Glutamatergic neuron (in vitro differentiated cells): ENCODE data around the gene ALKBH4. TPM values are rescaled to one million over a fixed set of nuclear protein-coding genes. Genes with fewer than 3 reads are reported as not detected.

ENCODE experiments used
- DNase-seq: peaks from one replicate; pipeline ENCODE4 v3.0.0; 2022
- H3K27ac Mint-ChIP-seq: one replicate; pipeline ENCODE4 v1.8.0; 2020; ENCODE audit warnings: mild to moderate bottlenecking, mixed read lengths, inconsistent platforms; ENCODE audit not compliant: unreplicated experiment
- H3K27me3 Mint-ChIP-seq: one replicate; pipeline ENCODE4 v1.8.0; 2020; ENCODE audit warnings: mild to moderate bottlenecking, moderate library complexity, mixed read lengths, inconsistent platforms; ENCODE audit not compliant: unreplicated experiment
- H3K36me3 Mint-ChIP-seq: one replicate; pipeline ENCODE4 v1.8.0; 2020; ENCODE audit warnings: mild to moderate bottlenecking, mixed read lengths, inconsistent platforms; ENCODE audit not compliant: unreplicated experiment
- H3K4me1 Mint-ChIP-seq: one replicate; pipeline ENCODE4 v1.8.0; 2020; ENCODE audit warnings: mild to moderate bottlenecking, low read depth, mixed read lengths, inconsistent platforms; ENCODE audit not compliant: unreplicated experiment
- H3K4me3 Mint-ChIP-seq: one replicate; pipeline ENCODE4 v1.8.0; 2020; ENCODE audit warnings: mild to moderate bottlenecking, mixed read lengths, inconsistent platforms; ENCODE audit not compliant: unreplicated experiment
- H3K9me3 Mint-ChIP-seq: one replicate; pipeline ENCODE4 v1.8.0; 2020; ENCODE audit warnings: mild to moderate bottlenecking, moderate library complexity, mixed read lengths, inconsistent platforms; ENCODE audit not compliant: unreplicated experiment
- microRNA-seq: library from miRNA; unstranded; fragments of <30 nt; microRNA quantifications from one replicate; pipeline ENCODE4, GENCODE V29; 2020; ENCODE audit not compliant: unreplicated experiment
- total RNA-seq: library from RNA; stranded (reverse); fragmentation: NEBNext Ultra II Directional; extraction: Animal tissue kit (Norgen Biotek cat#: 25700); gene quantifications from one replicate; pipeline ENCODE4 v1.2.1, GENCODE V29; 2021; ENCODE audit not compliant: unreplicated experiment
- TF ChIP-seq, protein P1 (sequence below): fragments of 200-600 bp; sonication (generic); IDR thresholded peaks from one replicate; pipeline ENCODE4 v1.5.0; 2021; ENCODE audit not compliant: partially characterized antibody, unreplicated experiment

The ALKBH4 gene
- total RNA-seq, 1 donor from 2014 or later, result 9.8 TPM

GRCh38 chr7:102407910-102408309 lies 56.8 kb downstream of the ALKBH4 start:
- TF ChIP-seq, protein P1, sequence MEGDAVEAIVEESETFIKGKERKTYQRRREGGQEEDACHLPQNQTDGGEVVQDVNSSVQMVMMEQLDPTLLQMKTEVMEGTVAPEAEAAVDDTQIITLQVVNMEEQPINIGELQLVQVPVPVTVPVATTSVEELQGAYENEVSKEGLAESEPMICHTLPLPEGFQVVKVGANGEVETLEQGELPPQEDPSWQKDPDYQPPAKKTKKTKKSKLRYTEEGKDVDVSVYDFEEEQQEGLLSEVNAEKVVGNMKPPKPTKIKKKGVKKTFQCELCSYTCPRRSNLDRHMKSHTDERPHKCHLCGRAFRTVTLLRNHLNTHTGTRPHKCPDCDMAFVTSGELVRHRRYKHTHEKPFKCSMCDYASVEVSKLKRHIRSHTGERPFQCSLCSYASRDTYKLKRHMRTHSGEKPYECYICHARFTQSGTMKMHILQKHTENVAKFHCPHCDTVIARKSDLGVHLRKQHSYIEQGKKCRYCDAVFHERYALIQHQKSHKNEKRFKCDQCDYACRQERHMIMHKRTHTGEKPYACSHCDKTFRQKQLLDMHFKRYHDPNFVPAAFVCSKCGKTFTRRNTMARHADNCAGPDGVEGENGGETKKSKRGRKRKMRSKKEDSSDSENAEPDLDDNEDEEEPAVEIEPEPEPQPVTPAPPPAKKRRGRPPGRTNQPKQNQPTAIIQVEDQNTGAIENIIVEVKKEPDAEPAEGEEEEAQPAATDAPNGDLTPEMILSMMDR, result no peak
- Mint-ChIP-seq H3K36me3 (peaks cover 18% of the 10 kb centered on the region), H3K9me3 (peaks cover 6% of the 10 kb centered on the region), H3K27me3 (peaks cover 2% of the 10 kb centered on the region), H3K27ac (no peak overlapping the region), H3K4me1 (peaks cover 17% of the 10 kb centered on the region), H3K4me3 (no peak overlapping the region)
- DNase-seq, result no peak

Small RNAs within 50 kb of the gene (microRNA-seq; reads per million reads assigned to microRNA genes)
- 14.6 reads per million, percentile 54 among the genes with 10 or more reads in this experiment for gene MIR4467
- 7.7 reads per million, percentile 42 among the genes with 10 or more reads in this experiment for gene MIR5090

Other genes with a start within 250 kb of the ALKBH4 start
- gene SH2B2, start 178.0 kb downstream of the ALKBH4 start, total RNA-seq, result 11.6 TPM
- gene SPDYE6, start 108.4 kb downstream of the ALKBH4 start, total RNA-seq, result not detected
- 31.0 TPM for gene PRKRIP1, start 68.5 kb downstream of the ALKBH4 start, total RNA-seq
- 31.8 TPM for gene ORAI2, start 31.3 kb downstream of the ALKBH4 start, total RNA-seq
- 37.0 TPM for gene LRWD1, start 121 bp upstream of the ALKBH4 start, total RNA-seq
- gene POLR2J, start 14.1 kb upstream of the ALKBH4 start, total RNA-seq, result 28.4 TPM
- 40.1 TPM for gene RASA4B, start 52.9 kb upstream of the ALKBH4 start, total RNA-seq
- gene UPK3BL2, start 78.8 kb upstream of the ALKBH4 start, total RNA-seq, result 11.4 TPM
- gene SPDYE2, start 86.4 kb upstream of the ALKBH4 start, total RNA-seq, result not detected
- 32.5 TPM for gene POLR2J3, start 107.7 kb upstream of the ALKBH4 start, total RNA-seq
- 102 TPM for gene RASA4, start 151.9 kb upstream of the ALKBH4 start, total RNA-seq
- 21.9 TPM for gene UPK3BL1, start 177.9 kb upstream of the ALKBH4 start, total RNA-seq
- not detected for gene SPDYE2B, start 185.5 kb upstream of the ALKBH4 start, total RNA-seq
- gene POLR2J2, start 206.8 kb upstream of the ALKBH4 start, total RNA-seq, result 13.4 TPM